NCI-H2227 treated with DMSO at 0.1 percent for 48 hours (cell line): ENCODE results near the gene FLRT1.
A peak's percentile ranks its signal among the peaks of the same experiment; 100 is the strongest.

Experiments used
- DNase-seq: peaks from one replicate; lab custom pipeline; 2025; lab: John Stamatoyannopoulos, UW

The FLRT1 gene

GRCh38 chr11:64067230-64067993 lies 31.7 kb downstream of the FLRT1 start:
- DNase-seq: no peak

GRCh38 chr11:64068705-64069400 lies 33.1 kb downstream of the FLRT1 start:
- DNase-seq: no peak

GRCh38 chr11:64069401-64070313 lies 33.9 kb downstream of the FLRT1 start:
- DNase-seq: no peak

GRCh38 chr11:64070314-64070681 lies 34.6 kb downstream of the FLRT1 start:
- no peak for DNase-seq

- DNase-seq: no peak
Observed at GRCh38 chr11:64071849-64072248, 36.1 kb downstream of the FLRT1 start.

- no peak for DNase-seq
Observed at GRCh38 chr11:64072403-64072802, 36.7 kb downstream of the FLRT1 start.

- no peak for DNase-seq
Observed at GRCh38 chr11:64072871-64073270, 37.1 kb downstream of the FLRT1 start.

- no peak for DNase-seq
Observed at GRCh38 chr11:64073542-64073941, 37.8 kb downstream of the FLRT1 start.

- DNase-seq: no peak
Observed at GRCh38 chr11:64074239-64074638, 38.5 kb downstream of the FLRT1 start.

GRCh38 chr11:64076758-64077157 lies 41.0 kb downstream of the FLRT1 start:
- no peak for DNase-seq

- no peak for DNase-seq
Observed at GRCh38 chr11:64077607-64078006, 41.9 kb downstream of the FLRT1 start.

- DNase-seq: no peak
Observed at GRCh38 chr11:64078284-64078683, 42.6 kb downstream of the FLRT1 start.

GRCh38 chr11:64078905-64079304 lies 43.2 kb downstream of the FLRT1 start:
- DNase-seq: no peak

- DNase-seq: no peak
Observed at GRCh38 chr11:64080390-64080789, 44.7 kb downstream of the FLRT1 start.

- DNase-seq: peak; percentile 67
Observed at GRCh38 chr11:64081745-64082442, 46.2 kb downstream of the FLRT1 start.

GRCh38 chr11:64083398-64084080 lies 47.8 kb downstream of the FLRT1 start:
- DNase-seq: no peak

- no peak for DNase-seq
Observed at GRCh38 chr11:64084146-64084950, 48.6 kb downstream of the FLRT1 start.

- no peak for DNase-seq
Observed at GRCh38 chr11:64084951-64085710, 49.4 kb downstream of the FLRT1 start.
